ENCODE results near the gene GSK3B.

GRCh38 chr3:119796368-119796767, 297.9 kb downstream of the GSK3B start:
- no peak for TF ChIP-seq POLR2AphosphoS5 (IDR thresholded peaks at IDR 0.05)
- TF ChIP-seq CTCF (IDR thresholded peaks at IDR 0.05), result no peak
- no peak for TF ChIP-seq EP300 (IDR thresholded peaks at IDR 0.05)

Measured in upper lobe of left lung (tissue), 4 donors.